K562 treated with DMSO at 1 percent for 48 hours (cell line): ENCODE results near the gene SKAP1. TPM values are rescaled to one million over a fixed set of nuclear protein-coding genes. Genes with fewer than 3 reads are reported as not detected.

Experiments used
- total RNA-seq: library from RNA; unstranded; fragments of 300-600 nt; gene quantifications from 2 replicates; pipeline ENCODE4 v1.2.3, GENCODE V29; 2022; ENCODE audit warnings: low replicate concordance; ENCODE audit errors: extremely low read depth

Gene SKAP1
- not detected in 2 replicates for total RNA-seq

DNA sequence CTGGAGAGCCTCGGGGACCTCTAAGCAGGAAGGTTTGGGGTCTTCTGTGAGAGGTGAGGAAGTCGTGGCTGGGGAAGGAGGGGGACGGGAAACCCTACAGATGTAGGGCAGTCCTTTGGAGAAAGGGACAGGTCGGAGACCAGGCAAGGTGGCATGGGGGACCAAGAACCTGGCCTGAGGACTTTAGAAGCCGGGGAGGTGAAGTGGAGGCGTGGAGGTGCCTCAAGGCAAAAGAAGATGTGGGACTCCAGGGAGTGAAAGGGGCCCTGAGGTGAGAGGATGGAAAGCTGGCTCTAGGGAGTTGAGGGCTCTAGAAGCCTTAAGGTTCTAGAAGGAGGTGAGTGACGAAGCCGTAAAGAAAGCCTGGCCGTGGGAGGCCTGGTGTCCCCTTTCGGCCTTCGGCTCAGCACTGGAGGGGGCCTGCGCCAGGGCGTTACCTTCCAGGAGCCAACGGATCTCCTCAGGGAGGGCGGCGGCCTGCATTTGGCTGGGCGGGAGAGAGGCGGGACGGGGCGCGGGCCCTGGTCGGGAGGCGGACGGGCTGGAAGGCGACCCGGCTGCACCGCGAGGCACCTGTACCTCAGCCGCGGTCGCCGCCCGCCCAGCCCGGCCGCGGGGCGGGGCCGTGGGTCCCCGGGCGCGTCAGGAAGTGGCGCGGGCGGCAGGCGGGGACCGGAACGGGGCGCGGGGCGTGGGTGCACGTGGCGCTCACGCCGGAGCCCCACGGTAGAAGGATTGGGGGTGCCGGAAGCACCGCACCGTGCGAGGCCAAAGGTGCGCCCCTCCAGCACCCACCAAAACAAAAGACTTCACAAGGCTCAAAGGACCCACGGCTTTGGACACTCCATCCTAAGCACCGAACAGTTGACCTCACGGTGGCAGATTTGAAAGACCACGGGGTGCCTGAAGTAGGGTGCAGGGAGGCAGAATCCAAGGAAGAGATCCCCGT, at the start of gene SKAP1:
SKAP1 (minus strand) TSS at position 577 of the 949 bp plus-strand sequence.

DNA sequence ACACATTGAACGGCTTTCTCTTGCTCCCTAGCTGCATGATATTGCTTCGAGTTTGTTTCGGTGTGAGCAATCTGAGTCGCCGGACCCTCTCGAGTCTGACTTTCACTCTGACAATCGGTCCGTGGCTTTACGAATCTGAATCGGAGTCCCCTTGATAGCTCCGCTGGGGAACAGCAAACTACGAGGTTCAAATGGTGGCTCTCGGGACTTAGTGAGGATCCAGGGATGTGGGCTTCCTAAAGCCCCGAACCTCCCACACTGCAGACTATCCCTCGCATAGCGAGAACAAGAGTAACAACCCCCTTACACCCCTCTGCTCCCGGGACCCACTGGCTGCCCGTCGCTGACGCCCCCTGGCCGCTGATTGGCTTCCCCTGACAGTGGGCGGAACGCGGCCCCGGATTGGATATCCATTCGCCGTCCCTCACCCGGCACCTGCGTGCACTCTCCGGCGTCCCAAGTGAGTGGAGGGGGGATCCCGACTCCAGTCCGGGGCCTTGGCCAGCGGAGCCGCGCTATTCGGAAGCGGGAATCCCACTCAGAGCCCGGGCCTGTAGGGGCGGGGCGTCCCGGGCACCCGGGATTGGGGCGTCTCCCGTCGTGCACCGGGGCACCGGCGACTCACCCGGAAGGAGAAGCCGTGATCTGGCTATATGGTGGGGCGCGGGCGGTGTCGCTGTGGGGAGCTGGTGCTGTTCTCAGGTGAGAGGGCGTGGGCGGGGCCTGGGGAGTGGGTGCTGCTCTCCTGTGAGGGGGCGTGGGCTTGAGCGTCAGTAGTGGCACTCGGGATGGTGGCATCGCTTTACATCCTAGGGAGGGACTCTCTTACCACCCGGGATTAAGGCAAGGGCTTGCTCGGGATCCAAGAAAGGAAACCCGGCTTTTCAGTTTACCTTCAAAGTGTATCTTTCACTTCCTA, 322.6 kb downstream of the SKAP1 start, which contains the start of gene SNX11:
SNX11 (plus strand) TSS at position 630 of the 919 bp plus-strand sequence. CDS start 4,278 bp downstream, outside the sequence.

DNA sequence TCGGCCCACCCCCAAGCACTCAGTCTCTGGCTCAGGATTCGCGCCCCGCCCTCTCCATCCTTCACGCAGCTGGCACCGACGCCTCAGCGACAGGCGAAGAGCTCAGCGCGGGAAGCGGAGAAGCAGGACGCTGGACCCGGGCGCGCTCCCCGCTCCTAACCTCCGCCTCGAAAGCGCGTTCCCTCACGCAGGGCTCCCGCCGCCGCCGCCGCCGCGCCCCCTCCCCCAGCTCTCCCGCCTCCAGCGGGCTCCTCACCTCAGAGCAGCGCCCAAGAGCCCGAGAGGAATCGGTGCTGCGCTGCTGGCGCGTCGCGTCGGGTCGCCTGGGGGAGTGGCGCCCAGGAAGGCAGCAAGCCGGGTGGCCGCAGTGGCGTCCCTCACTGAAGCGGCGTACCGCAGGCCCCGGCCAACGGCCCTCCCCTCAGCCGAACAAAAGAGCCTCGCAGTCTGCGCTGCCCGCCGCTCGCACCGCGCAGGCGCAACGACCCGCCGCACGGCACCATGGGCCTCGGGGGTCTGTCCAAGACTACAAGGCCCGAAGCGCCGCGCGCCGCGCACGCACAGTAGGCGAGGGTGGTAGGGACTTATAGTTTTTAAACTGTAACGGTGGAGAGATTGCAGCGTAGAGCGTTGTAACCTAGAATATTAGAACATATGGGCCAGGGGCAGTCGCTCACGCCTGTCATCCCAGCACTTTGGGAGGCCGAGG, 328.8 kb downstream of the SKAP1 start, which contains the start of gene CBX1:
CBX1 (minus strand) TSS at position 467 of the 709 bp plus-strand sequence. CDS start 24,474 bp downstream, outside the sequence.

Other genes starting within 250 kb of the SKAP1 start
- gene HOXB1, start 100.8 kb upstream of the SKAP1 start, total RNA-seq = not detected in 2 replicates
- gene HOXB2, start 114.9 kb upstream of the SKAP1 start, total RNA-seq = not detected in 2 replicates
- not detected in 2 replicates for gene HOXB4, start 148.1 kb upstream of the SKAP1 start, total RNA-seq
- not detected in 2 replicates for gene HOXB3, start 160.0 kb upstream of the SKAP1 start, total RNA-seq
- gene HOXB5, start 163.6 kb upstream of the SKAP1 start, total RNA-seq = not detected in 2 replicates
- gene HOXB6, start 174.8 kb upstream of the SKAP1 start, total RNA-seq = not detected in 2 replicates
- gene HOXB7, start 180.8 kb upstream of the SKAP1 start, total RNA-seq = not detected in 2 replicates
- gene HOXB8, start 185.1 kb upstream of the SKAP1 start, total RNA-seq = not detected in 2 replicates
- gene HOXB9, start 196.1 kb upstream of the SKAP1 start, total RNA-seq = not detected in 2 replicates